OCI-LY1 (cell line): ENCODE results near the gene TMEM51.

Experiments
- EZH2 ChIP-seq: fragments of 200-600 bp; sonication (generic), shearing (Covaris generic); IDR thresholded peaks from 2 replicates; pipeline ENCODE4 v1.8.0; 2017; ENCODE audit warnings: borderline replicate concordance, mixed run types, mild to moderate bottlenecking, antibody characterized with exemption, low read length, moderate library complexity, mixed read lengths
- TF ChIP-seq, protein P1 (sequence below): fragments of 200-600 bp; sonication (generic), shearing (Covaris generic); IDR thresholded peaks from 2 replicates; pipeline ENCODE4 v1.5.1; 2017; ENCODE audit warnings: mild to moderate bottlenecking, antibody characterized with exemption, low read length, moderate library complexity, mixed read lengths

DNA sequence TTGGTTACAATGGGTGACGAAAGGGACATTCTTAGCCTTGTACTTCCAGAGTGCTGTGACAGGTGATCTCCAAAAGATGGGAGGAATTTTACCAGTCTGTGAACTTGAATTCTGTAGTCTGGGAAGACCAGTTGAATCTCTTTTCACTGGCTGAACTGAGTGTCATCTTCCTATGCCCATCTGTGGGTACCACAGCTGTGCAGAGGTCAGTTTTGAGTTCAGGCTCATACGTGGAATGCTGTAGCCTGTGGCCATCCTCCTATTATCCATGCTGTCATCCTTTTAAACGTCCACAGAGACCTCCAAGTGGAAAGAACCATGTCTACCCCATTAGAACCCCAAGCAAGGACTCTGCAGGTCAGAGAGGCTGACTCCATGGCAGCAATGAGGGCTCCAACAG lies 32.1 kb downstream of the TMEM51 start:
- TF ChIP-seq, protein P1, sequence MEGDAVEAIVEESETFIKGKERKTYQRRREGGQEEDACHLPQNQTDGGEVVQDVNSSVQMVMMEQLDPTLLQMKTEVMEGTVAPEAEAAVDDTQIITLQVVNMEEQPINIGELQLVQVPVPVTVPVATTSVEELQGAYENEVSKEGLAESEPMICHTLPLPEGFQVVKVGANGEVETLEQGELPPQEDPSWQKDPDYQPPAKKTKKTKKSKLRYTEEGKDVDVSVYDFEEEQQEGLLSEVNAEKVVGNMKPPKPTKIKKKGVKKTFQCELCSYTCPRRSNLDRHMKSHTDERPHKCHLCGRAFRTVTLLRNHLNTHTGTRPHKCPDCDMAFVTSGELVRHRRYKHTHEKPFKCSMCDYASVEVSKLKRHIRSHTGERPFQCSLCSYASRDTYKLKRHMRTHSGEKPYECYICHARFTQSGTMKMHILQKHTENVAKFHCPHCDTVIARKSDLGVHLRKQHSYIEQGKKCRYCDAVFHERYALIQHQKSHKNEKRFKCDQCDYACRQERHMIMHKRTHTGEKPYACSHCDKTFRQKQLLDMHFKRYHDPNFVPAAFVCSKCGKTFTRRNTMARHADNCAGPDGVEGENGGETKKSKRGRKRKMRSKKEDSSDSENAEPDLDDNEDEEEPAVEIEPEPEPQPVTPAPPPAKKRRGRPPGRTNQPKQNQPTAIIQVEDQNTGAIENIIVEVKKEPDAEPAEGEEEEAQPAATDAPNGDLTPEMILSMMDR: no peak
- no peak for TF ChIP-seq EZH2
